Measurements from ENCODE around the gene SSRP1.

SSRP1 gene

DNA sequence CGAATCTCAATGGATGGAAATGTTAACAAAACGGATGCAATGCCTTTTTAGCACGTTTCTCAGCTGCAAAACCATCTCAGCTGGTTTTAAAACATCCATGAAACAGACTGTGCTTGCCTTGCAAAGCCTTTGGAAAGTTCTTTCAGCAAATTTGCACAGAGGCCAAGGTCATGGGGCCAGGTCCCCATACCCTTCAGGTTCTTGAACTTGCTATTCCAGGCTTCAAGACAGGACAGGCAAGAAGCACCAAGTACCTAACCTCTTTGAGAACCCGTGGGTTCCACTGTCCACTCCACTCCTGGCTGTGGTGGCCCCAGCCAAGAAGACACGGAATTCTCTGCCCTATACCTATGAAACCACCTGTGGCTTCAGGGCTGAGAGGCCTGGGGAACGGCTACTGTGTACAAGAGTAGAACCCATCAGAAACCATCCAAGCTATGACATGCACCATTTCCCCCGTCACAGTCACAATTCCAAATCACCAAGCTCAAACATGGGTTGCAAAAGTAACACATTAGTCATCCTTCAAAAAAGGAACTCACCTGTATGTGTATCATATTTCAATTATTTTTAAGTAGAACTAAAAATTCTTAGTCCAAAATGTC lies 27.9 kb downstream of the SSRP1 start:
- no peak overlapping the region for H3K4me3 ChIP-seq (ENCODE audit: insufficient read length, low read depth)
- H3K9ac ChIP-seq (ENCODE audit: insufficient read length, low read depth) = no peak overlapping the region
- peaks cover 80% of the 10 kb centered on the region for H3K36me3 ChIP-seq (ENCODE audit: insufficient read depth, insufficient read length, low read length)
- no peaks in the 10 kb centered on the region for H3K27me3 ChIP-seq (ENCODE audit: insufficient read depth, insufficient read length)
- peaks cover 28% of the 10 kb centered on the region for H3K4me1 ChIP-seq (ENCODE audit: insufficient read depth, insufficient read length)
- no peak for TF ChIP-seq SUZ12 (IDR thresholded peaks at IDR 0.05; ENCODE audit: extremely low read depth, insufficient read depth, insufficient read length)
- no peak for TF ChIP-seq ZNF274 (IDR thresholded peaks at IDR 0.05; ENCODE audit: low read depth, low read length)
- no peak for TF ChIP-seq YY1 (IDR thresholded peaks at IDR 0.05; ENCODE audit: insufficient read depth, insufficient read length)
- DNase-seq (ENCODE audit: low read depth, low spot score) = no peak
- no peaks in the 10 kb centered on the region for H3K9me3 ChIP-seq (ENCODE audit: insufficient read depth, low read length)

DNA sequence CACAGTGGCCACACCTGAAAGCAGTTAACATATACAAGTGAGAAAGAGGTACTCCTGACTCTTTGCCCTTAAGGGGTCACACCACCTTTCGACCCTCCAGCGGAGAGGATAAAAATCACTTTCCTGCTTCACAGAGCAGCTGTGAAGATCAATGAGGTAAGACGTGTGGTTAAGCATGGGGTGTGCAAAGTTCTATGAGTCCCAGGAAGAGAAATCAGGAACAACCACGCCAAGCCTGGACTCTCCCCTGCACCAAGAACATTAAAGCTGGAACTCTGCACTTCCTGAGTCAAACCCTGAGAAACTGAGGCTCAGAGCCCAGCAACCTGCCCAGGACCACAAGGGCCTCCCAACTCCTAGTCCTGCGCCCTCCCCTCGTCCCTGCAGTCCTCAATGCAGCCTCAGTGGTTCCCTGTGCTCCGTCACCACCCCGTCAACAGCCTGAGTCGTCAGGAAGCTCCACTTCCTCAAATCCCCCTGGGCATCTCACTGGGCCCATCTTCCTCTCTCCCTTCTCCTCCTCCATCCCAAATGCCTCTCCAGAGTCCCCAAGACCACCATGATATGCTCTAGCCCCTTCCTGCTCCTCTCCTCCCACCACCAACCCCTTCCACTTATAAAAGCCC lies 28.6 kb downstream of the SSRP1 start:
- no peak overlapping the region for H3K9ac ChIP-seq (ENCODE audit: insufficient read length, low read depth)
- H3K27me3 ChIP-seq (ENCODE audit: insufficient read depth, insufficient read length) = no peaks in the 10 kb centered on the region
- no peak overlapping the region for H3K4me3 ChIP-seq (ENCODE audit: insufficient read length, low read depth)
- peaks cover 79% of the 10 kb centered on the region for H3K36me3 ChIP-seq (ENCODE audit: insufficient read depth, insufficient read length, low read length)
- peaks cover 21% of the 10 kb centered on the region for H3K4me1 ChIP-seq (ENCODE audit: insufficient read depth, insufficient read length)
- no peaks in the 10 kb centered on the region for H3K9me3 ChIP-seq (ENCODE audit: insufficient read depth, low read length)
- TF ChIP-seq SUZ12 (IDR thresholded peaks at IDR 0.05; ENCODE audit: extremely low read depth, insufficient read depth, insufficient read length) = no peak
- no peak for TF ChIP-seq ZNF274 (IDR thresholded peaks at IDR 0.05; ENCODE audit: low read depth, low read length)
- TF ChIP-seq YY1 (IDR thresholded peaks at IDR 0.05; ENCODE audit: insufficient read depth, insufficient read length) = no peak
- DNase-seq (ENCODE audit: low read depth, low spot score) = no peak

DNA sequence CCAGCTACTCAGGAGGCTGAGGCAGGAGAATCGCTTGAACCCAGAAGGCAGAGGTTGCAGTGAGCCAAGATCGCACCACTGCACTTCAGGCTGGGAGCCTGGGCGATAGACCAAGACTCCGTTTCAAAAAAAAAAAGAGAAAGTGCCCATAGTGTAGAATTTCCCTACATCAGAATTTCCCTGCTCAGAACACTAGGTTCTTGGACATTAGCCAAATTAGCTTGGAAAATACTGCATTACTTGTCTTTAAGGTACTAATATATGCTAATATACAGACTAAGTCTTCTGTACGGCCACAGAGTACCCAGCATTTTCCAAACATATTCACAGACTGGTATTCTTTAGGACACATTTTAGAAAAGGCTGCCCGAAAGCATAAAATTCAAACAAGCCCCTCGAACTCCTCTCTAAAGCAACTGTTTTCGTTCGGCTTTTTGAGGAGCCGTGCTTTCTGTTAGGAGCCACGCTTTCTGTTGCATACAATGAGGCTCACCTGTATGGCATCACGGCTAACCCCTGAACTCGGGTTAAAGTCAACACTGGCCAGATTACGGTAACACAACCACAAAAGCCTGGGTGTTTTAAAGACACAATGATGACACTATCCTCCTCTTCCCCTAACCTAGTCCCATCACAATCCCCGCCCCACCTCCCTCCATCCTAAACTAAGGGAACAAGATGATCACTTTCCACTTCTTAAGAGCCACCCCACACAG lies 29.4 kb downstream of the SSRP1 start:
- Histone ChIP-seq H3K36me3 (ENCODE audit: insufficient read depth, insufficient read length, low read length) (peaks cover 85% of the 10 kb centered on the region), H3K9ac (ENCODE audit: insufficient read length, low read depth) (no peak overlapping the region), H3K27me3 (ENCODE audit: insufficient read depth, insufficient read length) (no peaks in the 10 kb centered on the region), H3K4me1 (ENCODE audit: insufficient read depth, insufficient read length) (peaks cover 20% of the 10 kb centered on the region), H3K4me3 (ENCODE audit: insufficient read length, low read depth) (no peak overlapping the region), H3K9me3 (ENCODE audit: insufficient read depth, low read length) (no peaks in the 10 kb centered on the region)
- TF ChIP-seq SUZ12 (IDR thresholded peaks at IDR 0.05; ENCODE audit: extremely low read depth, insufficient read depth, insufficient read length) = no peak
- no peak for TF ChIP-seq ZNF274 (IDR thresholded peaks at IDR 0.05; ENCODE audit: low read depth, low read length)
- TF ChIP-seq YY1 (IDR thresholded peaks at IDR 0.05; ENCODE audit: insufficient read depth, insufficient read length) = no peak
- no peak for DNase-seq (ENCODE audit: low read depth, low spot score)

DNA sequence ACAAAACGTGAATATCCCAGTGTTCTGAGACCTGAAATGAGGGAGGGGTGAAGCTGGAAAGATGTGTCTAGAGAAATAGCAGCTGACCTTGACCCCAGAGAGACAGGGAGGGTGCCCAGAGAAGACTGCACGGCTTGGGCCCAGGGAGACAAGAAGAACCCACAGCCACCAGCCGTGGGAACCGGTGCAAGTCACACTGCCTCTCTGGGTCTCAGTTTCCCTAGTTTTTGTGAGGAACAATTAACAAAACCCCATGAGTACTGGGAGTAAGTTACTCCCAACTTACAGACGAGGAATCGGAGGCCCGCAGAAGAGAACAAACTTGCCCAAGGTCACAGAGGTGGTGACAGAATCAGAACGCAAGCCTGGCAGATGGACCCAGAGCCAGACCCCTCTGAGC lies 30.2 kb downstream of the SSRP1 start:
- Histone ChIP-seq H3K36me3 (ENCODE audit: insufficient read depth, insufficient read length, low read length) (peaks cover 90% of the 10 kb centered on the region), H3K27me3 (ENCODE audit: insufficient read depth, insufficient read length) (no peaks in the 10 kb centered on the region), H3K4me1 (ENCODE audit: insufficient read depth, insufficient read length) (peaks cover 20% of the 10 kb centered on the region), H3K9me3 (ENCODE audit: insufficient read depth, low read length) (no peaks in the 10 kb centered on the region), H3K4me3 (ENCODE audit: insufficient read length, low read depth) (no peak overlapping the region), H3K9ac (ENCODE audit: insufficient read length, low read depth) (no peak overlapping the region)
- TF ChIP-seq SUZ12 (IDR thresholded peaks at IDR 0.05; ENCODE audit: extremely low read depth, insufficient read depth, insufficient read length) (no peak), YY1 (IDR thresholded peaks at IDR 0.05; ENCODE audit: insufficient read depth, insufficient read length) (no peak), ZNF274 (IDR thresholded peaks at IDR 0.05; ENCODE audit: low read depth, low read length) (no peak)
- no peak for DNase-seq (ENCODE audit: low read depth, low spot score)

DNA sequence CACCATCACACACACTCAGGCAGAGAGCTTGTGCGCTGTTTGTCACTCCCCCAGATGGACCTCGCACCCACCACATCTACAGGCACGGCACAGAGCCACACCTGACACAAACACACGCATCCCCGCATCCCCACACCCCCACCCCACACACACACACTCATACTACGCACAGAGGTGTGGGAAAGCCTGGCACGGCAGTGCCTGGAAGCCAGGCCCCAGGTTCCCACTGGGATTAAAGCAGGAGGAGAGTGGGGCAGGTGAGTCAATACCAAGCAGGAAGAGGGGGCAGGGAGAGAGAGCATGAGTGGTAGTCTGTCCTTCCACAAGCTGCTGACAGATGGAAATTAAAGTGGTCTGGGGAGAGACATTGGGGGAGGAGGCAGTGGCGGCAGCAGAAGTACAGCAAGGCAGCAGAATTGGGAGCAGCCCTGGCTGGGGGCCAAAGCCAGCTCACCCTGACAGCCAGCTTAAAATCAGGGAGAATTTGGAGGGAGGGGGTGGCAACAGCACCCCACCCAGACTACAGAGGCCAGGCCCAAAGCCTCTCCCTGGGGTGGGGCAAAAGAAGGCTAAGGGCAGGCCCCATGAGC lies 31.6 kb downstream of the SSRP1 start:
- TF ChIP-seq ZNF274 (IDR thresholded peaks at IDR 0.05; ENCODE audit: low read depth, low read length) (no peak), SUZ12 (IDR thresholded peaks at IDR 0.05; ENCODE audit: extremely low read depth, insufficient read depth, insufficient read length) (no peak), YY1 (IDR thresholded peaks at IDR 0.05; ENCODE audit: insufficient read depth, insufficient read length) (no peak)
- Histone ChIP-seq H3K9ac (ENCODE audit: insufficient read length, low read depth) (peak overlapping the region; percentile 32), H3K36me3 (ENCODE audit: insufficient read depth, insufficient read length, low read length) (peaks cover 90% of the 10 kb centered on the region), H3K4me1 (ENCODE audit: insufficient read depth, insufficient read length) (peaks cover 16% of the 10 kb centered on the region), H3K9me3 (ENCODE audit: insufficient read depth, low read length) (peaks cover 5% of the 10 kb centered on the region; the same call in 1 of the 2 replicates), H3K27me3 (ENCODE audit: insufficient read depth, insufficient read length) (no peaks in the 10 kb centered on the region), H3K4me3 (ENCODE audit: insufficient read length, low read depth) (no peak overlapping the region)
- DNase-seq (ENCODE audit: low read depth, low spot score) = no peak

DNA sequence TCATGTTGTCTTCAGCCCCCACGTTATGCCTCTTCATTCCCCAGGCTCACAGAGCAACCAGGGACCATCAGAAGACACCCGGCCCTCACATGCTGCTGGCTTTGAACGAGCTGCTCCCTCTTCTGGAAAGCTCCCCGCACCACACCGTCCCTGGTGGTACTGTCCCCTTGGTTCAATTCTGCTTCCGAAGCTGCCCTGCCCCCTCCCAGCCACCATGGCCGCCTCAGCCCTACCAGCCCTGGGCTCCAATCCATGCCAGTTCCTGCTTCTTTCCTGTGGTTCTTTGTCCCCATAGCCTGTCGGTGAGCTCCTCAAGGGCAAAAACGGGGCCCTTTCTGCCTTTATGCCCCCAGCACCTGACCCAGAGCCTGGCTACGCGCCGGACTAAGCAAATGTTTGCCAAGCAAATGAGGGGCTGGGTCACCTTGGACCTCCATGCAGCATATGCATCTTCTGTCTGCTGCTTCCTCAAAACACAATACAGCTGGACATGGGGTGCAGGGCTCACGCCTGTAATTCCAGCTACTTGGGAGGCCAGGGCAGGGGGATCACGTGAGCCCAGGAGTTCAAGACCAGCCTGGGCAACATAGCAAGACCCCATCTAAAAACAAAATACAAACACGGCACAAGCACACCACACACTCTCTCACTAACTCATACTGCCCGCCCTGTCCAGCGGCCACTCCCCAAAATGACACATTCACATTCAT lies 32.3 kb downstream of the SSRP1 start:
- Histone ChIP-seq H3K4me3 (ENCODE audit: insufficient read length, low read depth) (no peak overlapping the region), H3K36me3 (ENCODE audit: insufficient read depth, insufficient read length, low read length) (peaks cover 89% of the 10 kb centered on the region), H3K9me3 (ENCODE audit: insufficient read depth, low read length) (peaks cover 5% of the 10 kb centered on the region; the same call in 1 of the 2 replicates), H3K4me1 (ENCODE audit: insufficient read depth, insufficient read length) (peaks cover 15% of the 10 kb centered on the region), H3K27me3 (ENCODE audit: insufficient read depth, insufficient read length) (no peaks in the 10 kb centered on the region), H3K9ac (ENCODE audit: insufficient read length, low read depth) (peak overlapping the region; percentile 29)
- TF ChIP-seq SUZ12 (IDR thresholded peaks at IDR 0.05; ENCODE audit: extremely low read depth, insufficient read depth, insufficient read length) (no peak), YY1 (IDR thresholded peaks at IDR 0.05; ENCODE audit: insufficient read depth, insufficient read length) (no peak), ZNF274 (IDR thresholded peaks at IDR 0.05; ENCODE audit: low read depth, low read length) (no peak)
- no peak for DNase-seq (ENCODE audit: low read depth, low spot score)
